Liver (tissue), 9 donors: ENCODE measurements around the gene ADH1A. TPM values are rescaled to one million over a fixed set of nuclear protein-coding genes. Genes with fewer than 3 reads are reported as not detected.
A peak's percentile ranks its signal among the peaks of the same experiment; 100 is the strongest.

Experiments used
- DNase-seq: peaks from one replicate; pipeline ENCODE4 v3.0.0-alpha.2; 2017; ENCODE audit warnings: low spot score
- H3K27ac ChIP-seq, 2 donors: one replicate each; pipeline ENCODE4 v1.7.0; 2013; ENCODE audit warnings: inconsistent platforms in 2 of 2, low read length in 2 of 2, control low read depth in 1 of 2, low read depth in 1 of 2, mild to moderate bottlenecking in 1 of 2
- H3K27me3 ChIP-seq, 4 donors: one replicate each; pipeline versions ENCODE4 v1.6.1 to v1.7.0; 2013; ENCODE audit warnings: low read length in 3 of 4, inconsistent platforms in 1 of 4, mild to moderate bottlenecking in 1 of 4, moderate library complexity in 1 of 4; ENCODE audit not compliant: control insufficient read depth in 4 of 4, insufficient read depth in 4 of 4
- H3K36me3 ChIP-seq, 4 donors: one replicate each; pipeline versions ENCODE4 v1.6.1 to v1.7.0; 2013; ENCODE audit warnings: low read length in 3 of 4, mild to moderate bottlenecking in 3 of 4, low read depth in 1 of 4, moderate library complexity in 1 of 4; ENCODE audit not compliant: control insufficient read depth in 4 of 4, insufficient read depth in 3 of 4
- H3K4me1 ChIP-seq, 4 donors: one replicate each; pipeline versions ENCODE4 v1.6.1 to v1.7.0; 2013; ENCODE audit warnings: low read length in 3 of 4, mild to moderate bottlenecking in 3 of 4, moderate library complexity in 1 of 4; ENCODE audit not compliant: control insufficient read depth in 4 of 4, insufficient read depth in 4 of 4
- H3K4me3 ChIP-seq, 3 donors: one replicate each; pipeline versions ENCODE4 v1.6.1 to v1.7.0; 2013; ENCODE audit warnings: low read length in 3 of 3, control low read depth in 1 of 3, low read depth in 1 of 3, mild to moderate bottlenecking in 1 of 3
- H3K9ac ChIP-seq, 2 donors: one replicate each; pipeline ENCODE4 v1.7.0; 2013; ENCODE audit warnings: low read length in 2 of 2, mild to moderate bottlenecking in 2 of 2, moderate library complexity in 2 of 2, control low read depth in 1 of 2, low read depth in 1 of 2
- H3K9me3 ChIP-seq, 4 donors: one replicate each; pipeline versions ENCODE4 v1.6.1 to v1.7.0; 2013; ENCODE audit warnings: low read length in 3 of 4; ENCODE audit not compliant: control insufficient read depth in 4 of 4
- EGR1 ChIP-seq, 2 donors: IDR thresholded peaks; 2 replicates each; pipeline ENCODE4 v1.6.1; 2016 to 2018; ENCODE audit warnings: antibody characterized with exemption in 2 of 2, low read depth in 2 of 2
- FOXA1 ChIP-seq: IDR thresholded peaks from 2 replicates; pipeline ENCODE4 v1.6.1; 2016; ENCODE audit warnings: antibody characterized with exemption
- FOXA2 ChIP-seq: IDR thresholded peaks from 2 replicates; pipeline ENCODE4 v1.6.1; 2016; ENCODE audit warnings: antibody characterized with exemption
- GABPA ChIP-seq, 2 donors: IDR thresholded peaks in 1 of 2; conservative IDR thresholded peaks in 1 of 2; 2 replicates each; pipeline ENCODE4 v1.6.1; 2016; ENCODE audit warnings: antibody characterized with exemption in 2 of 2, mild to moderate bottlenecking in 1 of 2, moderate library complexity in 1 of 2
- HNF4G ChIP-seq: IDR thresholded peaks from 2 replicates; pipeline ENCODE4 v1.6.1; 2016; ENCODE audit warnings: antibody characterized with exemption
- JUND ChIP-seq, 2 donors: IDR thresholded peaks; 2 replicates each; pipeline ENCODE4 v1.6.1; 2016; ENCODE audit warnings: antibody characterized with exemption in 2 of 2
- NR2F2 ChIP-seq: IDR thresholded peaks from 2 replicates; pipeline ENCODE4 v1.6.1; 2016; ENCODE audit warnings: antibody characterized with exemption
- RAD21 ChIP-seq, 2 donors: IDR thresholded peaks; 2 replicates each; pipeline ENCODE4 v1.6.1; 2016; ENCODE audit warnings: antibody characterized with exemption in 2 of 2, mild to moderate bottlenecking in 2 of 2
- RXRA ChIP-seq, 2 donors: IDR thresholded peaks; 2 replicates each; pipeline ENCODE4 v1.6.1; 2017 to 2018; ENCODE audit warnings: antibody characterized with exemption in 2 of 2, mild to moderate bottlenecking in 1 of 2
- SP1 ChIP-seq: IDR thresholded peaks from 2 replicates; pipeline ENCODE4 v1.6.1; 2018; ENCODE audit warnings: antibody characterized with exemption, mild to moderate bottlenecking
- TAF1 ChIP-seq: conservative IDR thresholded peaks from 2 replicates; pipeline ENCODE4 v1.6.1; 2016; ENCODE audit warnings: antibody characterized with exemption, mild to moderate bottlenecking
- YY1 ChIP-seq: IDR thresholded peaks from 2 replicates; pipeline ENCODE4 v1.6.1; 2016; ENCODE audit warnings: antibody characterized with exemption, mild to moderate bottlenecking
- WGBS: extraction: QIAGEN DNeasy Blood & Tissue Kit; methylation state at CpG from one replicate; pipeline ENCODE4 v1.1.7; 2013; 5-methylcytosine and 5-hydroxymethylcytosine counted together
- polyA plus RNA-seq, 2 donors: library from polyadenylated mRNA; stranded (reverse) in 1 of 2; unstranded in 1 of 2; fragments of 200-250 nt in 1 of 2; fragments of >200 nt in 1 of 2; fragmentation: Nextera tagmentation in 1 of 2; extraction: Ambion mirVana in 1 of 2; gene quantifications; one replicate each; pipeline versions ENCODE4 v1.2.1 to v1.2.3, GENCODE V29; 2013 to 2015
- total RNA-seq, 2 donors: library from RNA; depleted of rRNA; stranded (reverse); fragments of >200 nt; gene quantifications; one replicate each; pipeline ENCODE4 v1.2.3, GENCODE V29; 2014
- TF ChIP-seq, protein P1 (sequence below): IDR thresholded peaks from 2 replicates; pipeline ENCODE4 v1.6.1; 2016; ENCODE audit warnings: antibody characterized with exemption
- TF ChIP-seq, protein P2 (sequence below): IDR thresholded peaks from 2 replicates; pipeline ENCODE4 v1.6.1; 2016; ENCODE audit warnings: antibody characterized with exemption
- TF ChIP-seq, protein P3 (sequence below): fragments of 150-350 bp; IDR thresholded peaks from 2 replicates; pipeline ENCODE4 v1.5.1; 2017; ENCODE audit warnings: improper control_type of control experiment, low read depth, low read length; ENCODE audit not compliant: missing input control
- TF ChIP-seq, protein P4 (sequence below): IDR thresholded peaks from 2 replicates; pipeline ENCODE4 v1.6.1; 2016; ENCODE audit warnings: antibody characterized with exemption
- TF ChIP-seq, protein P5 (sequence below): IDR thresholded peaks from 2 replicates; pipeline ENCODE4 v1.6.1; 2016; ENCODE audit warnings: antibody characterized with exemption, mild to moderate bottlenecking
- donor health status: healthy.
- donor health status: healthy.
- donor health status: healthy.
- donor health status: healthy.
- donor health status: healthy.

Gene ADH1A
- total and polyA plus RNA-seq, 4 donors = 123 to 554 (median 347) TPM

DNA sequence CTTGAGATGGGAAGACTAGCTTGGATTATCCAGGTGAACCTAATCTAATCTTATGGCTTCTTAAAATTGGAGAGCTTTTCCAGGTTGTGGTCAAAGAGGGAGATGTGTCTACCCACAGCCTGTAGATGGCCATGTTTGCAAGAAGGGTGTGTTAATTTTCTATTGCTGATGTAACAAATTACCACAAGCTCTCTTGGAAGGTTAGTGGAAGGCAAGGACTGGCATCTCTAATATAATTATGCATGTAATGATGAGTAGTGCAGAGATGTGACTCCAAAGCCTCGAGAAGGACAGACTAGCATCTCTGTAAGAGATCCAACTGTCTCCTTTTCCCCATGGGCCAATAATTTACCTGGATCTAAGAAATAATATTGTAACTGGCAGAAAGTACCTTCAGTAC is 33.6 kb upstream of the ADH1A start:
- peak overlapping the region in 1 of 2 donors; percentile 60 for H3K9ac ChIP-seq
- no peak for TF ChIP-seq EGR1 (IDR thresholded peaks at IDR 0.05; ENCODE audit: low read depth in 2 of 2)
- TF ChIP-seq JUND (IDR thresholded peaks at IDR 0.05) = no peak
- TF ChIP-seq, protein P1, sequence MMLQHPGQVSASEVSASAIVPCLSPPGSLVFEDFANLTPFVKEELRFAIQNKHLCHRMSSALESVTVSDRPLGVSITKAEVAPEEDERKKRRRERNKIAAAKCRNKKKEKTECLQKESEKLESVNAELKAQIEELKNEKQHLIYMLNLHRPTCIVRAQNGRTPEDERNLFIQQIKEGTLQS = no peak
- TF ChIP-seq YY1 = no peak
- TF ChIP-seq, protein P2, sequence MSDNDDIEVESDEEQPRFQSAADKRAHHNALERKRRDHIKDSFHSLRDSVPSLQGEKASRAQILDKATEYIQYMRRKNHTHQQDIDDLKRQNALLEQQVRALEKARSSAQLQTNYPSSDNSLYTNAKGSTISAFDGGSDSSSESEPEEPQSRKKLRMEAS = no peak
- no peak for TF ChIP-seq HNF4G
- TF ChIP-seq NR2F2 = no peak
- no peak for TF ChIP-seq FOXA2
- no peak for TF ChIP-seq SP1
- TF ChIP-seq TAF1 = no peak
- no peak for TF ChIP-seq RXRA (IDR thresholded peaks at IDR 0.05)
- TF ChIP-seq FOXA1 = no peak
- TF ChIP-seq, protein P3, sequence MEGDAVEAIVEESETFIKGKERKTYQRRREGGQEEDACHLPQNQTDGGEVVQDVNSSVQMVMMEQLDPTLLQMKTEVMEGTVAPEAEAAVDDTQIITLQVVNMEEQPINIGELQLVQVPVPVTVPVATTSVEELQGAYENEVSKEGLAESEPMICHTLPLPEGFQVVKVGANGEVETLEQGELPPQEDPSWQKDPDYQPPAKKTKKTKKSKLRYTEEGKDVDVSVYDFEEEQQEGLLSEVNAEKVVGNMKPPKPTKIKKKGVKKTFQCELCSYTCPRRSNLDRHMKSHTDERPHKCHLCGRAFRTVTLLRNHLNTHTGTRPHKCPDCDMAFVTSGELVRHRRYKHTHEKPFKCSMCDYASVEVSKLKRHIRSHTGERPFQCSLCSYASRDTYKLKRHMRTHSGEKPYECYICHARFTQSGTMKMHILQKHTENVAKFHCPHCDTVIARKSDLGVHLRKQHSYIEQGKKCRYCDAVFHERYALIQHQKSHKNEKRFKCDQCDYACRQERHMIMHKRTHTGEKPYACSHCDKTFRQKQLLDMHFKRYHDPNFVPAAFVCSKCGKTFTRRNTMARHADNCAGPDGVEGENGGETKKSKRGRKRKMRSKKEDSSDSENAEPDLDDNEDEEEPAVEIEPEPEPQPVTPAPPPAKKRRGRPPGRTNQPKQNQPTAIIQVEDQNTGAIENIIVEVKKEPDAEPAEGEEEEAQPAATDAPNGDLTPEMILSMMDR = no peak
- TF ChIP-seq, protein P4, sequence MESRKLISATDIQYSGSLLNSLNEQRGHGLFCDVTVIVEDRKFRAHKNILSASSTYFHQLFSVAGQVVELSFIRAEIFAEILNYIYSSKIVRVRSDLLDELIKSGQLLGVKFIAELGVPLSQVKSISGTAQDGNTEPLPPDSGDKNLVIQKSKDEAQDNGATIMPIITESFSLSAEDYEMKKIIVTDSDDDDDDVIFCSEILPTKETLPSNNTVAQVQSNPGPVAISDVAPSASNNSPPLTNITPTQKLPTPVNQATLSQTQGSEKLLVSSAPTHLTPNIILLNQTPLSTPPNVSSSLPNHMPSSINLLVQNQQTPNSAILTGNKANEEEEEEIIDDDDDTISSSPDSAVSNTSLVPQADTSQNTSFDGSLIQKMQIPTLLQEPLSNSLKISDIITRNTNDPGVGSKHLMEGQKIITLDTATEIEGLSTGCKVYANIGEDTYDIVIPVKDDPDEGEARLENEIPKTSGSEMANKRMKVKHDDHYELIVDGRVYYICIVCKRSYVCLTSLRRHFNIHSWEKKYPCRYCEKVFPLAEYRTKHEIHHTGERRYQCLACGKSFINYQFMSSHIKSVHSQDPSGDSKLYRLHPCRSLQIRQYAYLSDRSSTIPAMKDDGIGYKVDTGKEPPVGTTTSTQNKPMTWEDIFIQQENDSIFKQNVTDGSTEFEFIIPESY = no peak
- TF ChIP-seq RAD21 (IDR thresholded peaks at IDR 0.05) = no peak
- WGBS = 27% methylated on average over 1 of the region's 1 CpG
- H3K27me3 ChIP-seq = no peaks in the 10 kb centered on the region
- no peaks in the 10 kb centered on the region for H3K36me3 ChIP-seq
- peak overlapping the region; percentile 57 to 65 for H3K27ac ChIP-seq
- H3K4me3 ChIP-seq = peak overlapping the region in 1 of 3 donors; percentile 42
- H3K9me3 ChIP-seq = no peaks in the 10 kb centered on the region
- H3K4me1 ChIP-seq = peaks cover 7 to 42% (median 36%) of the 10 kb centered on the region in 4 donors
- no peak for DNase-seq

DNA sequence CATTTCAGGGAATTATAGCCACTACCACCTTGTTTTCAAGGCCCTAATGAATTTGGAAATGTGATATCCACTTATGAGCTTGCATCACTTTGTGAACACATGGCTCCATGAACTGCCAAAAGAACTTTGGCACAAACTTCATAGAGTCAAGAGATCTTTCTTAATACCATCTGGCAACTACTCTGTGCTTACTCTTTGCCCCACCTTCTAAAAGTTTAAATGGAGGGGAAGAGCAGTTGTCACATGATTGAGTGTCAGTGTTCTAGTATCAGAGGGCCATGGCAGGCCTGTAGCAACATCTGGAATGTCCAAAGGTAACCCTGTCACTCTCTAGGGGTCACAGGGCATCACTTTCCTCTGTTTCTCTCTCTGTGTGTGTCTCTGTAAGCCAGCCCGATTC is 33.0 kb upstream of the ADH1A start:
- Histone ChIP-seq H3K27me3 (no peaks in the 10 kb centered on the region), H3K9me3 (no peaks in the 10 kb centered on the region), H3K36me3 (peaks cover 0 to 2% (median 0%) of the 10 kb centered on the region in 4 donors), H3K9ac (no peak overlapping the region), H3K4me1 (peaks cover 7 to 42% (median 37%) of the 10 kb centered on the region in 4 donors), H3K4me3 (peak overlapping the region in 1 of 3 donors; percentile 38), H3K27ac (peak overlapping the region; percentile 57 to 65)
- DNase-seq = no peak
- WGBS = 34% methylated on average over 1 of the region's 1 CpG
- TF ChIP-seq GABPA (IDR thresholded peaks at IDR 0.05 in 1 of 2, conservative IDR thresholded peaks at IDR 0.05 in 1 of 2) (peak in 1 of 2 donors; percentile 62), TAF1 (peak; percentile 28), RXRA (IDR thresholded peaks at IDR 0.05) (peak; percentile 97 to 99), FOXA1 (peak; percentile 93), YY1 (peak; percentile 89), HNF4G (peak; percentile 82), NR2F2 (peak; percentile 84), JUND (IDR thresholded peaks at IDR 0.05) (peak; percentile 79 to 89), SP1 (peak; percentile 96), RAD21 (IDR thresholded peaks at IDR 0.05) (peak in 1 of 2 donors; percentile 55), FOXA2 (peak; percentile 84), EGR1 (IDR thresholded peaks at IDR 0.05; ENCODE audit: low read depth in 2 of 2) (peak in 1 of 2 donors; percentile 61)
- TF ChIP-seq, protein P5, sequence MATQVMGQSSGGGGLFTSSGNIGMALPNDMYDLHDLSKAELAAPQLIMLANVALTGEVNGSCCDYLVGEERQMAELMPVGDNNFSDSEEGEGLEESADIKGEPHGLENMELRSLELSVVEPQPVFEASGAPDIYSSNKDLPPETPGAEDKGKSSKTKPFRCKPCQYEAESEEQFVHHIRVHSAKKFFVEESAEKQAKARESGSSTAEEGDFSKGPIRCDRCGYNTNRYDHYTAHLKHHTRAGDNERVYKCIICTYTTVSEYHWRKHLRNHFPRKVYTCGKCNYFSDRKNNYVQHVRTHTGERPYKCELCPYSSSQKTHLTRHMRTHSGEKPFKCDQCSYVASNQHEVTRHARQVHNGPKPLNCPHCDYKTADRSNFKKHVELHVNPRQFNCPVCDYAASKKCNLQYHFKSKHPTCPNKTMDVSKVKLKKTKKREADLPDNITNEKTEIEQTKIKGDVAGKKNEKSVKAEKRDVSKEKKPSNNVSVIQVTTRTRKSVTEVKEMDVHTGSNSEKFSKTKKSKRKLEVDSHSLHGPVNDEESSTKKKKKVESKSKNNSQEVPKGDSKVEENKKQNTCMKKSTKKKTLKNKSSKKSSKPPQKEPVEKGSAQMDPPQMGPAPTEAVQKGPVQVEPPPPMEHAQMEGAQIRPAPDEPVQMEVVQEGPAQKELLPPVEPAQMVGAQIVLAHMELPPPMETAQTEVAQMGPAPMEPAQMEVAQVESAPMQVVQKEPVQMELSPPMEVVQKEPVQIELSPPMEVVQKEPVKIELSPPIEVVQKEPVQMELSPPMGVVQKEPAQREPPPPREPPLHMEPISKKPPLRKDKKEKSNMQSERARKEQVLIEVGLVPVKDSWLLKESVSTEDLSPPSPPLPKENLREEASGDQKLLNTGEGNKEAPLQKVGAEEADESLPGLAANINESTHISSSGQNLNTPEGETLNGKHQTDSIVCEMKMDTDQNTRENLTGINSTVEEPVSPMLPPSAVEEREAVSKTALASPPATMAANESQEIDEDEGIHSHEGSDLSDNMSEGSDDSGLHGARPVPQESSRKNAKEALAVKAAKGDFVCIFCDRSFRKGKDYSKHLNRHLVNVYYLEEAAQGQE = peak; percentile 71
- TF ChIP-seq, protein P2 = peak; percentile 94
- TF ChIP-seq, protein P1 = peak; percentile 97
- TF ChIP-seq, protein P4 = peak; percentile 97
- TF ChIP-seq, protein P3 = no peak
